Activated T-cell treated with anti-CD3 and anti-CD28 coated beads, Interleukin-2, amount 50 U/mL, for 1 hour (primary cell): Measurements from ENCODE around the gene THOC6.
"Not testable (repeated sequence)": the region's sequence is repeated elsewhere in the genome, so short reads cannot be mapped to it uniquely, and the experiment has no call there.

Source experiments
- DNase-seq: peaks from one replicate; pipeline ENCODE4 v3.0.0-alpha.2; 2020

THOC6 gene

DNA sequence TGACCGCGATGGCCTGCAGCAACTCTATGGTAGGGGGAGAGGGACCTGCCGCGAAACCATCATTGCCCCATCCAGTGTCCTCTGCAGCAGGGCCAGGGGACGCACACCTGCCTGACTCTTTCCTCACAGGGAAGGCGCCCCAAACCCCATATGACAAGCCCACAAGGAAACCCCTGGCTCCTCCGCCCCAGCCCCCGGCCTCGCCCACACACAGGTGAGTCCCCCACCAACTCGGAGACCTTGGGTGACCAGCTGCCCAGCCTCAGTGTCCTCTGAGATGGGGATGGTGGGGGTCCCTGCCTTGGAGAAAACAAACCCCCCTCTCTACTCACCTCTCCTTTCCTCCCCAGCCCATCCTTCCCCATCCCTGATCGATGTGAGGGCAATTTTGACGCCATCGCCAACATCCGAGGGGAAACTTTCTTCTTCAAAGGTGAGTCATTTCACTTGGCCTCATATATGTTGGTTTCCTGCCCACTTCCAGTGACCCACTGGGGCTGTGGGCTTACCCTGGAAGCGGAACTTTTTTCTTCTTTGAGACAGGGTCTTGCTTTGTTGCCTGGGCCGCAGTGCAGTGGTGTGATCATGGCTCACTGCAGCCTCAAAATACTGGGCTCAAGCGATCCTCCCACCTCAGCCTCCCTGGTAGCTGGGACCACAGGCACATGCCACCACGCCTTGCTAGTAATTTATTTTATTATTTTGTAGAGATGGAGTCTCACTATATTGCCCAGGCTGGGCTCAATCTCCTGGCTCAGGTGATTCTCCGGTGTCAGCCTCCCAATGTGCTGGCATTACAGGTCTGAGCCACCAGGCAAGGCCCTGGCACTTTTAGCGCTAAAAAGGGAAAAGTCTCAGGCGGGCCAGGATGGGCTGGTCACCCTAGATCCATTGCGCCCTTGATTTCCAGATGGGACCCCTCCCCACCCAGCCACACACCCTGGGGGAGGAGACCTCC, 33.6 kb downstream of the THOC6 start:
- no peak for DNase-seq

DNA sequence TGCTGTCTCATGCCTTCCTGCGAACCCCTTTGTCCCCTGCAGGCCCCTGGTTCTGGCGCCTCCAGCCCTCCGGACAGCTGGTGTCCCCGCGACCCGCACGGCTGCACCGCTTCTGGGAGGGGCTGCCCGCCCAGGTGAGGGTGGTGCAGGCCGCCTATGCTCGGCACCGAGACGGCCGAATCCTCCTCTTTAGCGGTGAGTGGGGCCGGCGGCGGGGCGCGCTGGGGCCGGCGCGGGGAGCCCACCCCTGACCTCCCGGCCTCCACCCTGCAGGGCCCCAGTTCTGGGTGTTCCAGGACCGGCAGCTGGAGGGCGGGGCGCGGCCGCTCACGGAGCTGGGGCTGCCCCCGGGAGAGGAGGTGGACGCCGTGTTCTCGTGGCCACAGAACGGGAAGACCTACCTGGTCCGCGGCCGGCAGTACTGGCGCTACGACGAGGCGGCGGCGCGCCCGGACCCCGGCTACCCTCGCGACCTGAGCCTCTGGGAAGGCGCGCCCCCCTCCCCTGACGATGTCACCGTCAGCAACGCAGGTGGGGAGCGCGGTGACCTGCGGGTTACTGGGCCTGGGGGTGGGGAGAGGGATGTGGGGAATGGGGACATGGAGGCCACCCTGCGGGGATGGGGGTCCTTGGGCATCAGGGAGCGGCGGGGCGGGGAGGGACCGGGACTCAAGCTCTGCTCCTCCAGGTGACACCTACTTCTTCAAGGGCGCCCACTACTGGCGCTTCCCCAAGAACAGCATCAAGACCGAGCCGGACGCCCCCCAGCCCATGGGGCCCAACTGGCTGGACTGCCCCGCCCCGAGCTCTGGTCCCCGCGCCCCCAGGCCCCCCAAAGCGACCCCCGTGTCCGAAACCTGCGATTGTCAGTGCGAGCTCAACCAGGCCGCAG, 34.5 kb downstream of the THOC6 start:
- peak; percentile 60 for DNase-seq

DNA sequence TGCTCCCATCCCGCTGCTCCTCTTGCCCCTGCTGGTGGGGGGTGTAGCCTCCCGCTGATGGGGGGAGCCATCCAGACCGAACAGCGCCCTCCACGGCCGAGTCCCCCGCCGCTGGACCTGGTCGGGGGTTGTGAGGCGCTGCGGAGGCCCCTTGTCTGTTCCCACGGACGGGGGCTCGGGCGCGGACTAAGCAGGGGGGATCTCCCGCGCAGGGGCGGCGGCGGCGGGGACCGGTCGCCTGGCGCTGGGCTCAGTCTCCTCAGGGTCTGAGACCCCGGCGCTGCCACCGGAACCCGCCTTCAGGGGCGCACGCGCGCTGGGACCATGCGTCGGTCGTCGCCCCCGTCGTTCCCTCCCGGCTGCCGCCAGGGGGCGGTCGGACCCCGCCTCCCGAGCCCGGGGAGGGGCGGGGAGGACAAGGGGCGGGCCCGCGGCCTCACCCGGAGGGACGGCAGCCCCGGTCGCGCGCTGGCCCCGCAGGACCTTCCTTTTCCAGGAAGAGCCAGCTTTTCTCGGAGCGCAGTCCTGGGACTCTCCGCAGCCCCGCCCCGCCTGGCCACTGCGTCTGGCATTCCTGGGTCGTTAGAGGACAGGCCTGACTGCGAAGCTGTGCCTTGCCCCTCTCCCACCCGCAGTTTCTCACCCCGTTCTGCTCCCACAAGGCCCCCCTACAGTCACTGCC, 35.3 kb downstream of the THOC6 start:
- peak; percentile 92 for DNase-seq

DNA sequence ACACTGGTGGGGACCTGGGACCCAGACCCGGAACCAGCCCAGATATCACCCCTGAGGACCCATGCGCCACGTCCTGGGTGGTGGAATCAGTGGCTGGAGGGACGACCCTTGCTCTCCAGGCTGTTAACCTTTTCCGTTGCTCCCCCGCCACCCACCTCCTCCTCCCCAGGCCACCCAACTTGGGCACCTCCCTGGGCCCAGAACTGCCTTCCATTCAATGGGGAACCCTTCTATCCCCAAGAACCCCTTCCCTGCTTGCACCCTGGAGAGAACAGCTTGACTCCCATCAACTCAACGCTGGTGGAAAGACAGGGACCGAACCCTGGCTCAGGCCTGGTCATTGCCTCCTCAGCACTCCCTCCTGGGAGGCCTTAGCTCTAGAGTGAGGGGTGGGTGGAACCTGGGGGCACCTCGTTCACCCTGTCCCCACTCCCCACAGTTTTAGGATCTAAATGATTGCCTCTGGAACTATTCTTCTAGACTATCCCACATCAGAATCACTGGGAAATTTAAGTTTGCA, 35.9 kb downstream of the THOC6 start:
- no peak for DNase-seq

DNA sequence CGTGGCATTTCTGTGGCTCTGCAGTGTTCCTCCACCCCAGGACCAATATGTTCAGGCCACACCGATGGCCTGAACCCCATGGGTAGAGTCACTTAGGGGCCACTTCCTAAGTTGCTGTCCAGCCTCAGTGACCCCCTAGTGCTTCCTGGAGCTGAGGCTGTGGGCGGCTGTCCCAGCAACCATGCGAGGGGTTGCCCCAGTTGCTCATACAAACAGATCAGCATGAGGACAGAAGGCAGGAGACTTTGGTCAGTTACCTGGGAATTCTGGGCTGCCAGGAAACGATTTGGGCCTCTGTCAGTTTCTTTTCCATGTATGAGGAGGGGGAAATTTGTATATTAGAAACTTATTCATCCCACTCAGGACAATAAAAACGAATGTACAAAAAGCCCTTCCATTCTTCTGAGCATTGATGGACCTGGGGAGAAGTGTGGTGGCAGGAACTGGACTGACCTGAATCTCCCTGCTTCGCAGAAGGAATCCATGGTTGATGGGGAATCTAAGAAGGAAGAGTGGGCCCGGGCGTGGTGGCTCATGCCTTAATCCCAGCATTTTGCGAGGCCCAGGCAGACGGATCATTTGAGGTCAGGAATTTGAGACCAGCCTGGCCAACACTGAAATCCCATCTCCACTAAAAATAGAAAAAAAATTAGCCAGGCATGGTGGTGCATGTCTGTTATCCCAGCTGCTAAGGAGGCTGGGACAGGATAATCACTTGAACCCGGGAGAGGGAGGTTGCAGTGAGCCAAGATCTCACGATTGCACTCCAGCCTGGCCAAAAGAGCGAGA, 36.7 kb downstream of the THOC6 start:
- DNase-seq: no peak

DNA sequence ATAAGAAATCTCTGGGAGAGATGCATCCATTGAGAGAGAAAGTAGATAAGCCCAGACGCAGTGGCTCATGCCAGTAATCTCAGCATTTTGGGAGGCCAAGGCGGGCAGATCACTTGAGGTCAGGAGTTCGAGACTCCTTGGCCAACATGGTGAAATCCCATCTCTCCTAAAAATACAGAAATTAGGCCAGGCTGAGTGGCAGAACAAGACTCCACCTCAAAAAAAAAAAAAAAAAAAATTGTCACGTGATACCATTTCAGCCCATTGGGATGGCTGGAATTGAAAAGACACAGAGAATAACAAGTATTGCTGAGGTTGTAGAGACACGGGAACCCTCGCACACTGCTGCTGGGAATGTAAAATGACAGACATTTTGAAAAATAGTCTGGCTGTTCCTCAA, 38.7 kb downstream of the THOC6 start:
- DNase-seq: no peak

DNA sequence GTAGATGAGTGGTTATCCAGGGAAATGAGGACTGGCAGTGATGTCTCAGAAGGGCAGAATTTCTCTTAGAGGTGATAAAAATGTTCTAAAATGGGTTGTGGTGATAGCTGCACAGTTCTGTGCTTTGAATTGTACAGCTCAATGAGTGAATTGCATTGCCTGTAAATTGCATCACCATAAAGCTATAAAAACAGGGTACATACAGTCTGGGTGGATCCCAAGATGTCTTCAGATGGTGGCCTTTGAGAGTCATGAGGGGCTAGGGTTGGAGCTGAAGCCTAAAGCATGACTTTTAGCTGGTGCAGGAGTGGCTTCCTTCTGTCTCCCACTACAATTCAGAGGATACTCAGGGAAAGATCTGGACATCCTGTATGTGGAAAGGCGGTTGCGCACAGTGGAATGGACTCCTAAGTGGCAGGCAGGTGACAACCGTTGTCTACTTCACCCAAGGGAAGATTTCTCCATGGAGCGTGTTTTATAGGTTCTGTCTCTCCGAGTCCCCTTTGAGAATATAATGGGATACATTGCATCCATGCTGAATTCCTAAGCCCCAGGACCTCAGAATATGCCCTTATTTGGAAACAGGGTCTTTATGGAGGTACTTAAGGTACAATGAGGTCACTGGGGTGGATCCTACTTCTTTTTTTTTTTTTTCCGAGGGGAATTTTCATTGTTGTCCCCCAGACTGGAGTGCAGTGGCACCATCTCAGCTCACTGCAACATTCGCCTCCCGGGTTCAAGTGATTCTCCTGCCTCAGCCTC, 40.0 kb downstream of the THOC6 start:
- DNase-seq: no peak

DNA sequence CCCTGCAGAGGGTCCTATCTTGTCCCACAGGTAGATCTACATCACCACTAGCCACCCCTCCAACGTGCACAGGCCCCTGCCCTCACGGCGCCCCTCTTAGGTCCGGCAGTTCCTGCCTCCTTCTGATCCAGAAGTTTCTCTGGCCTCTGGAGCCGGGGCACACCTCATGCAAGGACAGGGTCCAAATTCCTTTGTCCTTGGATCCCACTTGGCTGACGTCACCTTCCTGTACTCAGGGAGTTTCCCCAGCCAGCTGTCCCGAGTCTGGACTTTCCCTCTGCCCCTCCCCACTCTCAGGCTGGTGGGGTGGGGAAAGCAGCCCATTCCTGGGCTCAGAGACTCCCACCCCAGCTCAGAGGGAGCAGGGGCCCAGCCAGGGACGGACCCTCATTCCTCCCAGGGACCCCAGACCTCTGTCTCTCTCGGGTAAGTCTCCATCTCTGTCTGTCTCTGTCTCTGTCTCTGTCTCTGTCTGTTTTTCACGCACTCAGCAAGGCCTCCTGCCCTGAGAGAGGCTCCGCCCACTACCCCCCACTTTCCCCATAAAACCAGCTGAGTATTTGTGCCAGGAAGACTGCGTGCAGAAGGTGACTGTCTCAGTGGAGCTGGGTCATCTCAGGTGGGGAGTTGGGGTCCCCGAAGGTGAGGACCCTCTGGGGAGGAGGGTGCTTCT, 41.4 kb downstream of the THOC6 start, which contains the start of gene IL32:
Gene IL32 (plus strand): TSS at position 572 of the 673 bp plus-strand sequence. CDS start 172 bp downstream, outside the sequence.
- DNase-seq: peak; percentile 68

DNA sequence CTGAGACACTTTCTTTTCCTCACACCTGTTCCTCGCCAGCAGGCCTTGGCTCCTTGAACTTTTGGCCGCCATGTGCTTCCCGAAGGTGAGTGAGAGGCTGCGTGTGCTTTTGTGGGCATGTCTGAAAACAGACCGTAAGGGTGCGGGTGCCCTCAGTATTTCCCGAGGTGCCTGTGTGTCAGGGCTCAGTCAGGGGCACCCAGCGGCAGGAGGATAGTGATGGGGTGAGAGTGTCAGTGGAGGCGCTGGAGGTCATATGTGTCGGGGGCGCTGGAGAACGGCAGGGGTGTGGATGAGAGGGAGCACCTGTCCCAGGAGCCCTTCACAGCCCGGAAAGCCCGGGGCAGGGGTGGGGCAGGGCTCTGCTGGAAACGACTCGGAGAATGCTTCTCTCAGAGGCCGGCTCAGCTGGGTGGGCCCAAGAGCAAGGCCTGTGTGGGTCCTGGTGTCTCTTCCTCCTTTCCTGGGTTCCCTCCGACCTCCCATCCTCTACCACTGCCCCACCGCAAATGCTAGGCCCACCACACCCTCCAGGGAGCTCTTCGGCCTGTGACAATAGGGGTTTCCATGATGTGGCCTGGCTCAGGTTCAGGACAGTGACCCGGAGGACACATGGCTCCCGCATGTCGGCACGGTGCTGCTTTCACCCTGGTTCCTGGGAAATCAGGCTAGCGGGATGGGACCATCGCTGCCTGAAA, 42.1 kb downstream of the THOC6 start:
- DNase-seq: no peak

DNA sequence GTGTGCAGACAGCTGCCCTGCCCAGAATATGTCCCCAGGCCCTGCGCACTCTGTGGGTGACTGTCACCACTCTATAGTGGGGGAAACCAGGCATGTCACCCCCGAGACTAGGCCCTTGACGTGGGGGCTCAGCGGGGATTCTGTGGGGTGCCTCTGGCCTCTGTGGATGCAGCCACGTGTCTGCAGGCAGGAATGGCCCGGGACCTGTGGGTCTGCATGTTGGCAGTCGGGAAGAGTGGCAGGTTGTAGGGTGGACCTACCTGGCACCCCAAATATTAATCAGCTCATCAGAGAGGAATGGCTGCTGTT, 42.6 kb downstream of the THOC6 start:
- no peak for DNase-seq

DNA sequence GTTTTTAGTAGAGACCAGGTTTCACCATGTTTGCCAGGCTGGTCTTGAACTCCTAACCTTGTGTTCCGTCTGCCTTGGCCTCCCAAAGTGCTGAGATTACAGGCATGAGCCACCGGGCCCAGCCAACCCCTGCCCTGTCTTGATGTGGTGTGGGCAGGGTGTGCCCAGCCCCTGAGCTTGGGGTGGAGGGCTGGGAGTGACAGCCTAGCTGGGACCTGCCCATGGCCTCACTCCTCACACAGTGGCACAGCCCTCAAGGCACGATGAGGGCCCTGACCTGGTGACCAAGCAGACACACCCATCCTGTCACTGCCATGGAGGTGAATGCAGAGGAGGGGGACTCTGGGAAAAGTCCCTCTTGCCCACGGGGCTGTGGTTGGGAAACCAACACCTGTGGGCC, 44.7 kb downstream of the THOC6 start:
- no peak for DNase-seq

DNA sequence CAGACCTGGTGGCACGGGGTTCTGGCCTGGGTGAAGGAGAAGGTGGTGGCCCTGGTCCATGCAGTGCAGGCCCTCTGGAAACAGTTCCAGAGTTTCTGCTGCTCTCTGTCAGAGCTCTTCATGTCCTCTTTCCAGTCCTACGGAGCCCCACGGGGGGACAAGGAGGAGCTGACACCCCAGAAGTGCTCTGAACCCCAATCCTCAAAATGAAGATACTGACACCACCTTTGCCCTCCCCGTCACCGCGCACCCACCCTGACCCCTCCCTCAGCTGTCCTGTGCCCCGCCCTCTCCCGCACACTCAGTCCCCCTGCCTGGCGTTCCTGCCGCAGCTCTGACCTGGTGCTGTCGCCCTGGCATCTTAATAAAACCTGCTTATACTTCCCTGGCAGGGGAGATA, 45.3 kb downstream of the THOC6 start:
- DNase-seq: not testable (repeated sequence)

DNA sequence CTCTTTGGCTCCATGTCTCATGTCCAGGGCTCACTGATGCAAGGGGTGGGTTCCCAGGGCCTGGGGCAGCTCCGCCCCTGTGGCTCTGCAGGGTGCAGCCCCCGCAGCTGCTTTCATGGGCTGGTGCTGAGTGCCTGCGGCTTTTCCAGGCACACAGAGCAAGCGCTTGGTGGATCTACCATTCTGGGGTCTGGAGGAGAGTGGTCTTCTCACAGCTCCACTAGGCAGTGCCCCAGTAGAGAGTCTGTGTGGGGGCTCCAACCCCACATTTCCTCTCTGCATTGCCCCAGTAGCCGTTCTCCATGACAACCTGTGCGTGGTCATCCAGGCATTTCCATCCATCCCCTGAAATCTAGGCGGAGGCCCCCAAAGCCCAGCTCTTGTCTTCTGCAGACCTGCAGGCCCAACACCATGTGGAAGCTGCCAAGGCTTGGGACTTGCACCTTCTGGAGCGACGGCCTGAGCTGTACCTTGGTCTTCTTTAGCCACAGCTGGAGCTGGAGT, 46.8 kb downstream of the THOC6 start:
- no peak for DNase-seq

DNA sequence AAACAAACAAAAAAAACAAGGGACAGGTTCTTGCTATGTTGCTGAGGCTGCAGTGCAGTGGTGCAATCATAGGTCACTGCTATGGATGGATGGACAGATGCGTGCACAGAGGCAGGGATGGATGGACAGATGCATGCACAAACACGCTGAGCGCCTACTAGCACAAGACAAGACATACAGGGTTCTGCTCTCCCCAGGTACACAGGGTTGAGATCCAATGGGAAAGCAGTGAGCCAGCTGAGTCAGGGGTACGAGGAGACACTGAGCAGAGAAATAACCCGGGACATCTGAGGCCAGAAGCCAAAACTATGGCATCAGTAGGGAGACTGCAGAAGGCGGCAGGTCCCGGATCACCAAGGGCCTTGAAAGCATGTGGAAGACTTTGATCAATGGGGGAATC, 47.8 kb downstream of the THOC6 start:
- DNase-seq: no peak

DNA sequence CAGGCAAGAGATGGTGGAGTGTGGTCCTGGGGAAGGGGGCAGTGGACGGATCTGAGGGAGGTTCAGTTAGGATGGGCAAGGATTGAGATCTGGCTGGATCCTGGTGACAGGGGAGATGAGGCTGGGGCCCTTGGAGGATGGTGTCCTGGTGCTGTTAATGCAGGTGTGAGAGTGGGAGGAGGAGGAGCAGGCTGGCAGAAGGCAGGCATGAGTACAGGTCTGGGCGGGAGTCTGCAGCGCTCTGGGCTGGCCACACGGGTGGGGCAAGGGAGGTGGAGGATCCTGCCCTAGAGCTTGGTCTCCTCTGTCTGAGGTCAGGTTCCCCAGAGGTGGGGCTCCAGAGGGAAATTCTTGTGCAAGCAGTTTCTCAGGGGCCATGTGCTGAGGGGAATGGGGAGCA, 48.3 kb downstream of the THOC6 start:
- not testable (repeated sequence) for DNase-seq

DNA sequence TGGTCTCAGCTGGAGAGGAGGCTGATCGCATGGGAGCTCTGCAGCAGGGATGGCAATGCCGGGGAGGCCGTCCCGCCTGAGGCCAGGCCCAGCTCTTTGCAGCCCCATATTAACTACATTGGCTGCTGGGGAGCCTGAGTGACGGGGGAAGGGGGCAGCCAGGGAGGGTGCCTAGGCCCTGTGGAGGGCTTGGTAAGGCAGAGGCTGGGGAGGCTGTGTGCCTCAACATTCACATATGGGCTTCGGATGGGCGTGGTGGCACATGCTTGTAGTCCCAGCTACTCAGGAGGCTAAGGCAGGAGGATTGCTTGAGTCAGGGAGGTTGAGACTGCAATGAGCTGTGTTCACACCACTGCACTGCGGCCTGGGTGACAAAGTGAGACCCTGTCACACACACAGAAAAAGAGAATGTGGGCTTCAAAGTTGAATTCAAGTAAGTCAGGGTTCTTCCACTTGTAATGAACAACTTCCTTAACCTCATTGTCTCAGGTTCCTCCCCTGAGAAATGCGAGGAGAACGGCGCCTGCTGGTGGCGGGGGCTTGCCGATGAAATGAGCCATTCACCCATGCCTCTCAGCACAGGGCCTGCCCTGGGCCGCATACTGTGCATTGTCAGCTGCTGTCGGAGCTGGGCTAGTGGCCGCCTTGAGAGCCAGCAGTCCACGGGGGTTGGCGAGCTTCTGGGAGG, 48.9 kb downstream of the THOC6 start:
- not testable (repeated sequence) for DNase-seq

DNA sequence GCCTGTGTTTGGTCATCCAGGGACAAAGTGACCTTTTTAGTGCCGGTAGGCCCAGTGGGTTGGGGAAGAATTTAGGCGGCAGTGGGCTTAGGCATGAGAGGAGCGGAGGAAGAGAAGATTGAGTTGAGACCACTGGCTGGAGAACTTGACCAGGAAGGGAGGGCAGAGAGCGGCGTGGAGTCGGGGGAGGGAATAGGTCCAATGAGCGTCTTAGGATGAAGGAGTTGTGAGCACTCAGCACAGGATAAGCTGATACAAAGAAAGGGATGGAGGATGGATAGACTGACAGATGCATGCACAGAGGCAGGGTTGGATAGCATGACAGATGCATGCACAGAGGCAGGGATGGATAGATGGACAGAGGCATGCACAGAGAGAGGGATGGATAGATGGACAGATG, 49.6 kb downstream of the THOC6 start:
- DNase-seq: no peak

DNA sequence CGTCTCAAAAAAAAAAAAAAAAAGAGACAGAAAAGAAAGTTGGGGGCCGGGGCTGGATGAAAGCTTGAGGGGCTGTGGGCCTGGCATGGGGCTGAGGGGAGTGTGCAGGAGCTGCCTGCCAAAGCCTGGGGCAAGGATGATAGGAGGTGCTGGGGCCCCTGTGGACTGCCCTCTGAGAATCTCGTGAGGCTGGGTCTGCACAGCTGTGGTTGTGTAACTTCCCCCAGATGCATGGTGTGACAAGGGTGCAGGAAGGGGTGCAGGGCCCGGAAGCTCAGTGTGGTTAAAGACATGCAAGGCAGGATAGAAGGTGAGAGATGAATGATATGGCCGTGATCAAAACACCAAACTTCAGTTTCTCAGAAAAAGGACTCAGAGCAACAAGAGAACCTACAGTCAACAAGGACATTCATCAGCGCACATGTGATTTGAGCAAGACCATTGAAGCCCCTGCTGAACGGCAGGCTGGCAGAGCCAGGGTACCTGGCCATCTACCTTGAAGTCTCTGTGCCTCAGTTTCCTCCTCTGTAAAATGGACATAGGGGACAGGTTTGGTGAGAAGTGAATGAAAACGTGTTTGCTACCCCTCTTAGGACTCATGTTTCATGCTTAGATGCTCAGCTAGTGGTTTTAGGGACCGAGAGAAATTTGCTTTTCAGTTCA, 51.2 kb downstream of the THOC6 start:
- peak; percentile 75 for DNase-seq

DNA sequence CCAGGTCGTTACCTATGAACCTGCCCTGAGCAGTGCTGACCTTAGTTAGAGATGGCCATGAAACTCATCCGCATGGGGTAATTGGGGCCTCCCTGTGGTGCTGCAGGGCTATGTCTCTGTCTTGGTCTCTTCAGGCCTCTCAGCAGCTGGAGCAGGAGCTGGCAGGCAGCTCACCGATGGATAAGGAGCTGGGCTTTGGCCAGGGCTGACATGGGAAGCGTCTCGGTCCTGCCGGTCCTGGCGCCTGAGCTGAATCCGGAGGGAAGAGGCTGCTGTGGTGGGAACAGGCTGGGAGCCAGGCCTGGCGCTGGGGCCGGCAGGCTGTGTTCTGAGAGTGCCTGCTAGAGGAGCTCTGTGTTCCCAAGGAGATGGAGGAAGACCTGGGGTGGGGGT, 51.7 kb downstream of the THOC6 start:
- DNase-seq: no peak
